ENCODE data around the gene HSBP1L1. TPM values are rescaled to one million over a fixed set of nuclear protein-coding genes. Genes with fewer than 3 reads are reported as not detected.

HSBP1L1 gene
- total and polyA plus RNA-seq, 2 of the 13 experiments (the other 11 are each of a cell fraction or from before 2014, with no cell fraction given) = 22.6 to 45.1 TPM

DNA sequence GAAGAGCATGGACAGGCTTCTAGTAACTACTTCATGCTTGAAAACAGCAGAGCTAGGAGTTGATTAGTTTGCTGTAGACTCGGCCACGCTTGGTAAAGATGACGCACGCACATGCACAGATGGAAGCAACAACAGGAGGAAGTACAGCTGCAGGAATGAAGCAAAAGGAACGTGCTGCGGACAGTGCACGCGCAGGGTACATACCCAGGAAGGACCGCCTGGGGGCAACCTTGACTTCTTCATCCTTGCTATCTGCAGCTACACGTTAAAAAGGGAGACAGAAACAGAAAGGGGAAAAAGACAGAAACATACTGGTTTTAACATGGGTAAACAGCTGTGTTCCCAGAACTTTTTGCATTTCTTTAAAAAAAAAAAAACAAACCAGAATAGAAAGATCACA lies 30.7 kb upstream of the HSBP1L1 start (continued):
- TF ChIP-seq SOX6 (IDR thresholded peaks at IDR 0.05) (no peak), SOX6 (CRISPR knock-in tag; IDR thresholded peaks at IDR 0.05) (no peak), FOXA3 (CRISPR knock-in tag; IDR thresholded peaks at IDR 0.05) (peak; percentile 57), ZNF10 (CRISPR knock-in tag; IDR thresholded peaks at IDR 0.05; ENCODE audit: borderline replicate concordance, low read depth) (no peak), STAG1 (CRISPR knock-in tag; IDR thresholded peaks at IDR 0.05) (peak; percentile 90), GATAD1 (CRISPR knock-in tag; IDR thresholded peaks at IDR 0.05) (peak; percentile 59; the same call in 1 of the 2 replicates), ZFP36 (IDR thresholded peaks at IDR 0.05; ENCODE audit: borderline replicate concordance, low read depth, low read length, partially characterized antibody) (no peak), PHF20 (CRISPR knock-in tag; IDR thresholded peaks at IDR 0.05) (no peak), KDM4B (CRISPR knock-in tag; IDR thresholded peaks at IDR 0.05) (0 out of 2 replicates have a peak, but pooled peaks have one; percentile 31), CCAR2 (optimal IDR thresholded peaks at IDR 0.05; ENCODE audit: low read depth, low read length) (no peak), ELF4 (CRISPR knock-in tag; IDR thresholded peaks at IDR 0.05; ENCODE audit: borderline replicate concordance) (no peak), PCBP2 (optimal IDR thresholded peaks at IDR 0.05; ENCODE audit: low read depth, low read length, poor library complexity, severe bottlenecking) (no peak), ZNF777 (CRISPR knock-in tag; IDR thresholded peaks at IDR 0.05) (no peak)
- TF ChIP-seq, protein P1, sequence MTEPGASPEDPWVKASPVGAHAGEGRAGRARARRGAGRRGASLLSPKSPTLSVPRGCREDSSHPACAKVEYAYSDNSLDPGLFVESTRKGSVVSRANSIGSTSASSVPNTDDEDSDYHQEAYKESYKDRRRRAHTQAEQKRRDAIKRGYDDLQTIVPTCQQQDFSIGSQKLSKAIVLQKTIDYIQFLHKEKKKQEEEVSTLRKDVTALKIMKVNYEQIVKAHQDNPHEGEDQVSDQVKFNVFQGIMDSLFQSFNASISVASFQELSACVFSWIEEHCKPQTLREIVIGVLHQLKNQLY (CRISPR knock-in tag; IDR thresholded peaks at IDR 0.05) = no peak
- TF ChIP-seq, protein P2, sequence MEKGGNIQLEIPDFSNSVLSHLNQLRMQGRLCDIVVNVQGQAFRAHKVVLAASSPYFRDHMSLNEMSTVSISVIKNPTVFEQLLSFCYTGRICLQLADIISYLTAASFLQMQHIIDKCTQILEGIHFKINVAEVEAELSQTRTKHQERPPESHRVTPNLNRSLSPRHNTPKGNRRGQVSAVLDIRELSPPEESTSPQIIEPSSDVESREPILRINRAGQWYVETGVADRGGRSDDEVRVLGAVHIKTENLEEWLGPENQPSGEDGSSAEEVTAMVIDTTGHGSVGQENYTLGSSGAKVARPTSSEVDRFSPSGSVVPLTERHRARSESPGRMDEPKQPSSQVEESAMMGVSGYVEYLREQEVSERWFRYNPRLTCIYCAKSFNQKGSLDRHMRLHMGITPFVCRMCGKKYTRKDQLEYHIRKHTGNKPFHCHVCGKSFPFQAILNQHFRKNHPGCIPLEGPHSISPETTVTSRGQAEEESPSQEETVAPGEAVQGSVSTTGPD (CRISPR knock-in tag; IDR thresholded peaks at IDR 0.05) = no peak
- TF ChIP-seq, protein P3, sequence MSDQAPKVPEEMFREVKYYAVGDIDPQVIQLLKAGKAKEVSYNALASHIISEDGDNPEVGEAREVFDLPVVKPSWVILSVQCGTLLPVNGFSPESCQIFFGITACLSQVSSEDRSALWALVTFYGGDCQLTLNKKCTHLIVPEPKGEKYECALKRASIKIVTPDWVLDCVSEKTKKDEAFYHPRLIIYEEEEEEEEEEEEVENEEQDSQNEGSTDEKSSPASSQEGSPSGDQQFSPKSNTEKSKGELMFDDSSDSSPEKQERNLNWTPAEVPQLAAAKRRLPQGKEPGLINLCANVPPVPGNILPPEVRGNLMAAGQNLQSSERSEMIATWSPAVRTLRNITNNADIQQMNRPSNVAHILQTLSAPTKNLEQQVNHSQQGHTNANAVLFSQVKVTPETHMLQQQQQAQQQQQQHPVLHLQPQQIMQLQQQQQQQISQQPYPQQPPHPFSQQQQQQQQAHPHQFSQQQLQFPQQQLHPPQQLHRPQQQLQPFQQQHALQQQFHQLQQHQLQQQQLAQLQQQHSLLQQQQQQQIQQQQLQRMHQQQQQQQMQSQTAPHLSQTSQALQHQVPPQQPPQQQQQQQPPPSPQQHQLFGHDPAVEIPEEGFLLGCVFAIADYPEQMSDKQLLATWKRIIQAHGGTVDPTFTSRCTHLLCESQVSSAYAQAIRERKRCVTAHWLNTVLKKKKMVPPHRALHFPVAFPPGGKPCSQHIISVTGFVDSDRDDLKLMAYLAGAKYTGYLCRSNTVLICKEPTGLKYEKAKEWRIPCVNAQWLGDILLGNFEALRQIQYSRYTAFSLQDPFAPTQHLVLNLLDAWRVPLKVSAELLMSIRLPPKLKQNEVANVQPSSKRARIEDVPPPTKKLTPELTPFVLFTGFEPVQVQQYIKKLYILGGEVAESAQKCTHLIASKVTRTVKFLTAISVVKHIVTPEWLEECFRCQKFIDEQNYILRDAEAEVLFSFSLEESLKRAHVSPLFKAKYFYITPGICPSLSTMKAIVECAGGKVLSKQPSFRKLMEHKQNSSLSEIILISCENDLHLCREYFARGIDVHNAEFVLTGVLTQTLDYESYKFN (CRISPR knock-in tag; conservative IDR thresholded peaks at IDR 0.05) = no peak
- TF ChIP-seq, protein P4, sequence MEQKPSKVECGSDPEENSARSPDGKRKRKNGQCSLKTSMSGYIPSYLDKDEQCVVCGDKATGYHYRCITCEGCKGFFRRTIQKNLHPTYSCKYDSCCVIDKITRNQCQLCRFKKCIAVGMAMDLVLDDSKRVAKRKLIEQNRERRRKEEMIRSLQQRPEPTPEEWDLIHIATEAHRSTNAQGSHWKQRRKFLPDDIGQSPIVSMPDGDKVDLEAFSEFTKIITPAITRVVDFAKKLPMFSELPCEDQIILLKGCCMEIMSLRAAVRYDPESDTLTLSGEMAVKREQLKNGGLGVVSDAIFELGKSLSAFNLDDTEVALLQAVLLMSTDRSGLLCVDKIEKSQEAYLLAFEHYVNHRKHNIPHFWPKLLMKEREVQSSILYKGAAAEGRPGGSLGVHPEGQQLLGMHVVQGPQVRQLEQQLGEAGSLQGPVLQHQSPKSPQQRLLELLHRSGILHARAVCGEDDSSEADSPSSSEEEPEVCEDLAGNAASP (CRISPR knock-in tag; IDR thresholded peaks at IDR 0.05; ENCODE audit: borderline replicate concordance) = no peak; the same call in 1 of the 2 replicates
- TF ChIP-seq, protein P5, sequence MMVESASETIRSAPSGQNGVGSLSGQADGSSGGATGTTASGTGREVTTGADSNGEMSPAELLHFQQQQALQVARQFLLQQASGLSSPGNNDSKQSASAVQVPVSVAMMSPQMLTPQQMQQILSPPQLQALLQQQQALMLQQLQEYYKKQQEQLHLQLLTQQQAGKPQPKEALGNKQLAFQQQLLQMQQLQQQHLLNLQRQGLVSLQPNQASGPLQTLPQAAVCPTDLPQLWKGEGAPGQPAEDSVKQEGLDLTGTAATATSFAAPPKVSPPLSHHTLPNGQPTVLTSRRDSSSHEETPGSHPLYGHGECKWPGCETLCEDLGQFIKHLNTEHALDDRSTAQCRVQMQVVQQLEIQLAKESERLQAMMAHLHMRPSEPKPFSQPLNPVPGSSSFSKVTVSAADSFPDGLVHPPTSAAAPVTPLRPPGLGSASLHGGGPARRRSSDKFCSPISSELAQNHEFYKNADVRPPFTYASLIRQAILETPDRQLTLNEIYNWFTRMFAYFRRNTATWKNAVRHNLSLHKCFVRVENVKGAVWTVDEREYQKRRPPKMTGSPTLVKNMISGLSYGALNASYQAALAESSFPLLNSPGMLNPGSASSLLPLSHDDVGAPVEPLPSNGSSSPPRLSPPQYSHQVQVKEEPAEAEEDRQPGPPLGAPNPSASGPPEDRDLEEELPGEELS (CRISPR knock-in tag; IDR thresholded peaks at IDR 0.05) = peak; percentile 16; the same call in 1 of the 2 replicates
- TF ChIP-seq, protein P6, sequence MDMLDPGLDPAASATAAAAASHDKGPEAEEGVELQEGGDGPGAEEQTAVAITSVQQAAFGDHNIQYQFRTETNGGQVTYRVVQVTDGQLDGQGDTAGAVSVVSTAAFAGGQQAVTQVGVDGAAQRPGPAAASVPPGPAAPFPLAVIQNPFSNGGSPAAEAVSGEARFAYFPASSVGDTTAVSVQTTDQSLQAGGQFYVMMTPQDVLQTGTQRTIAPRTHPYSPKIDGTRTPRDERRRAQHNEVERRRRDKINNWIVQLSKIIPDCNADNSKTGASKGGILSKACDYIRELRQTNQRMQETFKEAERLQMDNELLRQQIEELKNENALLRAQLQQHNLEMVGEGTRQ (IDR thresholded peaks at IDR 0.05; ENCODE audit: low read depth, low read length) = no peak
- TF ChIP-seq, protein P6 (CRISPR knock-in tag; IDR thresholded peaks at IDR 0.05; ENCODE audit: borderline replicate concordance) = no peak

All from HepG2 (cell line).